ENCODE data around the gene ZNF684.

GRCh38 chr1:40546957-40547356, 15.5 kb downstream of the ZNF684 start:
- TF ChIP-seq POLR2A (IDR thresholded peaks at IDR 0.05): no peak
- no peak for TF ChIP-seq CTCF (IDR thresholded peaks at IDR 0.05)
